B cell (primary cell): ENCODE measurements around the gene SLC18A3. TPM values are rescaled to one million over a fixed set of nuclear protein-coding genes. Genes with fewer than 3 reads are reported as not detected.

Experiments used
- ATAC-seq: fragments of 200-7000 bp; cut with Tn5 transposase; one replicate; pipeline ENCODE4 v1.10.0; 2021; ENCODE audit warnings: low read depth, mild to moderate bottlenecking, moderate number of reproducible peaks, moderate library complexity
- CTCF ChIA-PET: fragments of 350-600 bp; sonication (Branson Sonifier 250); formaldehyde crosslinking; loops from one replicate; lab custom pipeline; 2021; ENCODE audit warnings: antibody characterized with exemption, inconsistent platforms; lab: Charles Lee
- POLR2A ChIA-PET: fragments of 350-600 bp; sonication (Branson Sonifier 250); formaldehyde crosslinking; loops from one replicate; lab custom pipeline; 2021; ENCODE audit warnings: antibody characterized with exemption; lab: Charles Lee
- DNase-seq: peaks from one replicate; pipeline ENCODE4 v3.0.0; 2013
- H2AFZ ChIP-seq: 2 replicates; pipeline ENCODE4 v1.6.1; 2012; ENCODE audit warnings: mild to moderate bottlenecking, low read depth, low read length; ENCODE audit not compliant: insufficient read depth, poor library complexity, severe bottlenecking
- H3K27ac ChIP-seq, 2 donors: 1 replicate in 1 of 2; 2 replicates in 1 of 2; pipeline ENCODE4 v1.5.1; 2012 to 2013; ENCODE audit warnings: low read length in 2 of 2, mild to moderate bottlenecking in 2 of 2, moderate library complexity in 1 of 2
- H3K27me3 ChIP-seq, 4 experiments: fragments of 200-600 bp in 1 of 4; sonication (generic) in 1 of 4; replicated peaks in 1 of 4; 1 replicate in 2 of 4; 2 replicates in 2 of 4; pipeline versions ENCODE4 v1.6.1 to v1.7.0; 2013 to 2016; ENCODE audit warnings: low read length in 3 of 4, mild to moderate bottlenecking in 2 of 4, mixed read lengths in 1 of 4, moderate library complexity in 1 of 4; ENCODE audit not compliant: insufficient read depth in 4 of 4, control insufficient read depth in 3 of 4; ENCODE audit errors: control extremely low read depth in 1 of 4
- H3K36me3 ChIP-seq, 2 experiments: replicated peaks in 1 of 2; 1 replicate in 1 of 2; 2 replicates in 1 of 2; pipeline versions ENCODE4 v1.6.1 to v1.7.1; 2013; ENCODE audit warnings: low read length in 1 of 2; ENCODE audit not compliant: insufficient read depth in 2 of 2, control insufficient read depth in 1 of 2; ENCODE audit errors: control extremely low read depth in 1 of 2, extremely low read depth in 1 of 2
- H3K4me1 ChIP-seq, 2 donors: fragments of 200-600 bp in 1 of 2; sonication (generic) in 1 of 2; 1 replicate in 1 of 2; 2 replicates in 1 of 2; pipeline versions ENCODE4 v1.5.1 to v1.6.1; 2013 to 2017; ENCODE audit warnings: low read length in 2 of 2; ENCODE audit not compliant: control insufficient read depth in 2 of 2, insufficient read depth in 2 of 2
- H3K4me2 ChIP-seq: replicated peaks from 2 replicates; pipeline ENCODE3; 2012; ENCODE audit warnings: mild to moderate bottlenecking, low read depth, low read length; ENCODE audit not compliant: poor library complexity, severe bottlenecking
- H3K4me3 ChIP-seq, 5 experiments: fragments of 200-600 bp in 1 of 5; sonication (generic) in 1 of 5; 1 replicate in 3 of 5; 2 replicates in 2 of 5; pipeline versions ENCODE4 v1.5.1 to v1.7.0; 2011 to 2016; ENCODE audit warnings: low read length in 4 of 5, mild to moderate bottlenecking in 4 of 5, low read depth in 2 of 5, control low read depth in 1 of 5, moderate library complexity in 1 of 5; ENCODE audit not compliant: insufficient read depth in 1 of 5; ENCODE audit errors: control extremely low read depth in 1 of 5, extremely low read depth in 1 of 5
- H3K79me2 ChIP-seq: fragments of 200-600 bp; sonication (generic); one replicate; pipeline ENCODE4 v1.6.0; 2016; ENCODE audit warnings: low read length; ENCODE audit not compliant: control insufficient read depth, insufficient read depth
- H3K9ac ChIP-seq: fragments of 200-600 bp; sonication (generic); 2 replicates; pipeline ENCODE4 v1.6.1; 2017; ENCODE audit warnings: mild to moderate bottlenecking, low read length, moderate library complexity
- H3K9me3 ChIP-seq, 3 donors: one replicate each; pipeline versions ENCODE4 v1.6.1 to v1.7.1; 2013; ENCODE audit warnings: low read length in 2 of 3; ENCODE audit not compliant: control insufficient read depth in 2 of 3, insufficient read depth in 1 of 3; ENCODE audit errors: control extremely low read depth in 1 of 3
- H4K20me1 ChIP-seq: 2 replicates; pipeline ENCODE4 v1.6.0; 2012; ENCODE audit warnings: mild to moderate bottlenecking, low read length; ENCODE audit not compliant: insufficient read depth, control insufficient read depth, poor library complexity, severe bottlenecking
- H3K27ac Mint-ChIP-seq: one replicate; pipeline ENCODE4 v1.8.0; 2021; ENCODE audit warnings: mixed read lengths
- H3K27me3 Mint-ChIP-seq: one replicate; pipeline ENCODE4 v1.8.0; 2021; ENCODE audit warnings: mixed read lengths
- H3K4me1 Mint-ChIP-seq: one replicate; pipeline ENCODE4 v1.8.0; 2021; ENCODE audit warnings: mixed read lengths
- H3K4me3 Mint-ChIP-seq: one replicate; pipeline ENCODE4 v1.8.0; 2021; ENCODE audit warnings: mixed read lengths
- H3K9me3 Mint-ChIP-seq: one replicate; pipeline ENCODE4 v1.8.0; 2022; ENCODE audit warnings: mixed read lengths; ENCODE audit not compliant: insufficient read depth
- CTCF ChIP-seq: fragments of 200-600 bp; IDR thresholded peaks from one replicate; pipeline ENCODE4 v1.8.0; 2022; ENCODE audit warnings: antibody characterized with exemption, mild to moderate bottlenecking
- EZH2 ChIP-seq: IDR thresholded peaks from 2 replicates; pipeline ENCODE4 v1.6.1; 2012; ENCODE audit warnings: borderline replicate concordance, low read depth, mild to moderate bottlenecking, moderate library complexity, low read length; ENCODE audit not compliant: insufficient read depth, poor library complexity, severe bottlenecking
- WGBS: methylation state at CpG from one replicate; pipeline ENCODE4 v1.1.5; 2013; ENCODE audit warnings: missing lambda C conversion rate; ENCODE audit not compliant: insufficient coverage; 5-methylcytosine and 5-hydroxymethylcytosine counted together
- intact Hi-C: fragments of 100-400 bp; cut with micrococcal nuclease; formaldehyde crosslinking; loops from one replicate; pipeline ENCODE4 v1.10.0; 2022
- polyA plus RNA-seq: library from polyadenylated mRNA; depleted of rRNA; stranded (reverse); fragments of >200 nt; gene quantifications from 2 replicates; pipeline ENCODE4 v1.2.3, GENCODE V29; 2012
- total RNA-seq, 2 donors: library from RNA; stranded (reverse); fragments of 120-200 nt in 1 of 2; gene quantifications; 1 replicate in 1 of 2; 2 replicates in 1 of 2; pipeline versions ENCODE4 v1.2.3 to v1.2.4, GENCODE V29; 2013 to 2022

The SLC18A3 gene
- total and polyA plus RNA-seq, 2 donors (not counting 1 experiment from before 2014, with no cell fraction given), result not detected

GRCh38 chr10:49649294-49649693, 39.2 kb downstream of the SLC18A3 start:
- CTCF ChIA-PET, result interaction anchor here (1.6 kb wide), 1 partner anchor 56 kb away, joined by 5 read pairs; no protein-coding TSS in a partner anchor
- 15% methylated on average over 17 of the region's 17 CpGs for WGBS
- Mint-ChIP-seq H3K27ac (no peak overlapping the region), H3K9me3 (no peaks in the 10 kb centered on the region), H3K27me3 (peaks cover 16% of the 10 kb centered on the region), H3K4me1 (peaks cover 10% of the 10 kb centered on the region), H3K4me3 (no peak overlapping the region)
- Histone ChIP-seq H3K27ac (no peak overlapping the region), H3K79me2 (no peaks in the 10 kb centered on the region), H4K20me1 (no peaks in the 10 kb centered on the region), H3K4me1 (peaks cover 0 to 6% of the 10 kb centered on the region in 2 donors), H3K27me3 (no peaks in the 10 kb centered on the region), H3K36me3 (no peaks in the 10 kb centered on the region), H3K9me3 (no peaks in the 10 kb centered on the region), H3K9ac (no peak overlapping the region), H3K4me3 (no peak overlapping the region), H3K4me2 (peak overlapping the region; percentile 33), H2AFZ (no peak overlapping the region)
- intact Hi-C loops, result no loop called here
- ATAC-seq (no peak), DNase-seq (no peak)
- no peak for TF ChIP-seq CTCF
- TF ChIP-seq EZH2, result no peak
- POLR2A ChIA-PET, result no interaction called here

- TF ChIP-seq CTCF (no peak), EZH2 (no peak)
- H3K27ac ChIP-seq, result no peak overlapping the region
- peaks cover 12% of the 10 kb centered on the region for H3K27me3 Mint-ChIP-seq
- no peaks in the 10 kb centered on the region for H4K20me1 ChIP-seq
- H3K27ac Mint-ChIP-seq, result no peak overlapping the region
- ATAC-seq (no peak), DNase-seq (no peak)
- H3K4me2 ChIP-seq, result no peak overlapping the region
- H3K4me1 ChIP-seq, result peaks cover 0 to 6% of the 10 kb centered on the region in 2 donors
- no peaks in the 10 kb centered on the region for H3K9me3 ChIP-seq
- no peaks in the 10 kb centered on the region for H3K9me3 Mint-ChIP-seq
- POLR2A ChIA-PET, result no interaction called here
- H3K36me3 ChIP-seq, result no peaks in the 10 kb centered on the region
- H3K4me3 ChIP-seq, result no peak overlapping the region
- intact Hi-C loops, result no loop called here
- peaks cover 10% of the 10 kb centered on the region for H3K4me1 Mint-ChIP-seq
- no peak overlapping the region for H2AFZ ChIP-seq
- CTCF ChIA-PET, result interaction anchor here (1.6 kb wide), 1 partner anchor 57 kb away, joined by 5 read pairs; no protein-coding TSS in a partner anchor
- H3K27me3 ChIP-seq, result no peaks in the 10 kb centered on the region
- H3K9ac ChIP-seq, result no peak overlapping the region
- no peaks in the 10 kb centered on the region for H3K79me2 ChIP-seq
- H3K4me3 Mint-ChIP-seq, result no peak overlapping the region
- WGBS, result 56% methylated on average over 5 of the region's 8 CpGs
Observed at GRCh38 chr10:49649936-49650723, 40.0 kb downstream of the SLC18A3 start.
